GM12873 (cell line): ENCODE data around the gene CLMP.
A peak's percentile ranks its signal among the peaks of the same experiment; 100 is the strongest.

Experiments
- TF ChIP-seq, protein P1 (sequence below): IDR thresholded peaks from 2 replicates; pipeline ENCODE4 v1.5.1; 2012; ENCODE audit warnings: low read depth, mild to moderate bottlenecking, moderate library complexity, low read length, control low read depth; ENCODE audit not compliant: insufficient read depth; ENCODE audit errors: missing control alignments

The CLMP gene

DNA sequence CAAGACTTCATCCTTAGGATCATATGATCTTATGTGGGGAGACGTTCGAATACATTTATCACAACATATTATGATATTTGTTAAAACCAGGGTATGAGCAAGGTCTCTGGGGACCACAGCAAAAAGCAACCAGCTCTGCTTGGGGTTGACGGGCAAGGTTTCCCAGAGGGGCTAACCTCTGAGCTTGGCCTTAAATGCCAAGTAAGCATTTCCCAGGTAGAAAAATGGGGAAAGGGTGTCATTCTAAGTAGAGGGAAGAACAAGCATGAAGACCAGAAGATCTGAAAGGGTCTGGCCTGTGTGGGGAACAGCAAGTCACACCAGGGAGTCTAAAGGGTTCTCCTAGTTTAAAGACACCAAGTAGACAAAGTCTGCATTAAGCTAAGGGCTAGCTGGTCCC lies 24.1 kb downstream of the CLMP start:
- TF ChIP-seq, protein P1, sequence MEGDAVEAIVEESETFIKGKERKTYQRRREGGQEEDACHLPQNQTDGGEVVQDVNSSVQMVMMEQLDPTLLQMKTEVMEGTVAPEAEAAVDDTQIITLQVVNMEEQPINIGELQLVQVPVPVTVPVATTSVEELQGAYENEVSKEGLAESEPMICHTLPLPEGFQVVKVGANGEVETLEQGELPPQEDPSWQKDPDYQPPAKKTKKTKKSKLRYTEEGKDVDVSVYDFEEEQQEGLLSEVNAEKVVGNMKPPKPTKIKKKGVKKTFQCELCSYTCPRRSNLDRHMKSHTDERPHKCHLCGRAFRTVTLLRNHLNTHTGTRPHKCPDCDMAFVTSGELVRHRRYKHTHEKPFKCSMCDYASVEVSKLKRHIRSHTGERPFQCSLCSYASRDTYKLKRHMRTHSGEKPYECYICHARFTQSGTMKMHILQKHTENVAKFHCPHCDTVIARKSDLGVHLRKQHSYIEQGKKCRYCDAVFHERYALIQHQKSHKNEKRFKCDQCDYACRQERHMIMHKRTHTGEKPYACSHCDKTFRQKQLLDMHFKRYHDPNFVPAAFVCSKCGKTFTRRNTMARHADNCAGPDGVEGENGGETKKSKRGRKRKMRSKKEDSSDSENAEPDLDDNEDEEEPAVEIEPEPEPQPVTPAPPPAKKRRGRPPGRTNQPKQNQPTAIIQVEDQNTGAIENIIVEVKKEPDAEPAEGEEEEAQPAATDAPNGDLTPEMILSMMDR: no peak

DNA sequence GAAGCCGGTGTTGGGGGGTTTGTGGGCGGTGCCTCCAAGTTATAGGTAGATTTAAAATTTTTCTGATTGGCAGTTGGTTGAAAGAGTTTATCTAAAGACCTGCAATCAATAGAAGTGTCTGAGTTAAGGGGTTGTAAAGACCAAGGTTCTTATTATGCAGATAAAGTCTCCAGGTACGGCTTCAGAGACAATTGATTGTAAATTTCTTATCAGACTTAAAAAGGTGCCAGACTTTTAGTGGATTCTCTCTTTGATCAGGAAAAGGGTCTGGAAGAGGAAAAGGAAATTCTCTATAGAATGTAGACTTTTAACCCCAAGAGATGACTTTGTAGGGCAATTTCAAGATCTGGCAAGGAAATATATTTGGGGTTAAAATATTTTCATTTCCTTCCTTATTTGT lies 25.2 kb downstream of the CLMP start:
- TF ChIP-seq, protein P1: no peak

DNA sequence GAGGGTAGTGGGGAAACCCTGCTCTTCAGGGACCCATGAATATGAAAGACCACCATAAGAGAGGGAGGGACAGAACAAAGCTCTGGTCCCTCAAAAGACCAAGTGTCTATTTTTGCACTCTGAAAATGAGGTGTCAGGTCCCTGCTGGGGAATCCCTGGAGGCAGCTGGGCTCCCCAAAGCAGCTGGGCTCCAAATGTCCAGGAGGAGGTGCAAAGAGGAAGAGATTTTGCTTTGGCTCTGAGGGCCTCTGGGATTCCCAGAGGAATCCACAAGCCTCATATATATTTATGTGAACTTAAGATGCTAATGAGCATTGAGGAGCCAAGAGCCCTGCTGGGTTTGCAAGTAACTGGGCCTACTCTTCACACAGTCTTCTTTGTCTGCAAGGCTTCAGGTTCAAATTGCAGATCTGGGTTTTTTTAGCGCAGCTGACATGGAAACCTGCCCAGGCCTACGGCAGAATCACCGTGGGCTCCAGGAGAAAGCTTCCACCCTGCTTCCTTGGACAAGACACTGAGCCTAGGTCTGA lies 26.0 kb downstream of the CLMP start:
- TF ChIP-seq, protein P1: no peak

DNA sequence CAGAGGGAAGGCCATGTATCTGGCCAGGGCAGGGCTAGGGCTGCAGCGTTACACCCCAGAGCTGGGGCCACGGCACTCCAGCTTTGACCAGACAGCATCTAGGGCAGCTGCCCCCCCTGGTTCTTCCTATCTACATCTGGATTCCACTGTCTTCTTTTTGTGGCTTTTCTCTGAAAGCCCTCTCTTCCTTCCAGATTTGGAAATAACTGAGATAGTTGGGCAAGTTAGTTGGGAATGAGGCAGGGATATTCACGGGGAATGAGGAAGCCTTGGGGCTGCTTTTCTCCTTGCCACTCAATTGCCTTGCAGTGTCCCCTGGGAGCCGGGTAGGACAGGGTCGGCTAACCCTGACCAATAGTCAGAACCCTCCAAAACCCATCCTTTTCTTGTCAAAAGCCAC lies 26.8 kb downstream of the CLMP start:
- TF ChIP-seq, protein P1: no peak

DNA sequence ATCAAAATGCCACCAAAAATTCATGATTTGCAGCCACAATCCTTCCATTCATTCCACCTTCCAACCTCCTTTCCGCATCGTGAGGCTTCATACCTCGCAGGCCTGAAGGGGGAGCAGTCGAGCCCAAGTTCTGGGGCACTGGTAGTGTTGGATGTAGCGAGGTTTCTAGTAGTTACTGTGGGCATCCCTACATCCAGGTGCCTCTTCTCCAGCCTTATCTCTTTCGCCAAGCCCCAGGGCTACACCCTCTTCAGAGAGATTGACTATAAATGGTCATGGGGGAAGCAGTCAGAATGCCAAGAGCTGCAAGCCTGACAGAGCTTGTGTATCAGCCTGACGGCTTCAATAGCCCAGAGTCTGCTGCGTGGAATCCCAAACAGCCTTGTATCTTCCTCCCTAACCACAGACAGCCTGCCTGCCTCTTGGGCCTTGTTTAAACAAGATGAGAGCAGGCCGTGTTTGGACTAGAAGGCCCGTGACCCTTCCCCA lies 28.9 kb downstream of the CLMP start:
- TF ChIP-seq, protein P1: peak; percentile 76

DNA sequence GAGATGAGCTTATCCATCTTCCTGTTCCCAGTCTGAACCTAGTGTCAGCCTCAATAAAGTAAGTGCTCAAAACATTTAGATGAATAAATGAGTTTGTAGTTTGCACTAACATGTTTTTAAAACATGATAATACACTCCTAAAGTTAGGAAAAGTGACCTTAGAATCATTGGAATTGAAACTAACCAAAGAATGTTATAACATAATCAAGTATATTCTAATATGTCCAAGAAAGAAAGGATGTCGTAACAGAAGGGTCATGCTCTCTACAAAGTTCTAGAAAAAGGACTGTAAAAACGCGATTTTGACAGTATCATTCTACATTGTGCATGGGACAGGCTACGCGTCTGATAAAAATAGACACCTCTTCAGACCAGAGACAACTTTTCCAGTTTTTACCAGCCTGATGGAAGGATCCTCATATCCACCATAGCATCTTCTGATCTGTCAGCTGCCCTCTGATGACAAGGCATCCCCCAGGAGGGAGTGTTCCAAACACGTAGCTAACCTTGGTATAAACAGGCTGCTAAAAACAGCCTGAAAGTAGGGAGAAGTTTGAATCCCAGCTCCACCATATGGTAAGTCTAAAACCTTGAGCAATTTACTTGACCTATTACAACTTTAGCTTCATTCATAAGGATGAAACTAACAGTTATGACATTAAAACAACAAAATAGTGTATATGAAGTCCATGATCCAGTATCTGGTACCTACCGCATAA lies 30.2 kb downstream of the CLMP start:
- TF ChIP-seq, protein P1: no peak

DNA sequence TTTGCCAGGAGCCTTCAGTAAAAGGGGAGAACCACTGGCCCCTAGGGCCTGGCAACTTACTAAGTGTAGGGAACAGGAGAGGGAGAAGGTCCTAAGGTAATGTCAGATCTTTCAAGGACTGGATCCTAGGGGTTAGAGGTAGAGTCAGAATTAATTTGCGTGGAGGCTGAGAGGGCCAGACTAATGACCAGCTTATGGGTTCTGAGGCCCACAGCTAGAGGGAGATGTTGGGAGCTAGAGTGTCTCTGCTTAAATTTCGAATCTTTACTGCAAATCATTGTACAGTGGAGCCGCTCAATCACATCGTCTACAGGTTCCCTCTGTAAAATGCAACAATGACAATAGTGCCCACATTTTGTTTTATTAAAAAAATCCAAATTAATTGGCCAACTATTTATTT lies 31.4 kb downstream of the CLMP start:
- TF ChIP-seq, protein P1: peak; percentile 12
